GM04504 (cell line): ENCODE results near the gene SYNE2.
A peak's percentile ranks its signal among the peaks of the same experiment; 100 is the strongest.

Experiments
- DNase-seq: peaks from one replicate; pipeline ENCODE4 v3.0.0-alpha.2; 2012; ENCODE audit warnings: low read depth

The SYNE2 gene

DNA sequence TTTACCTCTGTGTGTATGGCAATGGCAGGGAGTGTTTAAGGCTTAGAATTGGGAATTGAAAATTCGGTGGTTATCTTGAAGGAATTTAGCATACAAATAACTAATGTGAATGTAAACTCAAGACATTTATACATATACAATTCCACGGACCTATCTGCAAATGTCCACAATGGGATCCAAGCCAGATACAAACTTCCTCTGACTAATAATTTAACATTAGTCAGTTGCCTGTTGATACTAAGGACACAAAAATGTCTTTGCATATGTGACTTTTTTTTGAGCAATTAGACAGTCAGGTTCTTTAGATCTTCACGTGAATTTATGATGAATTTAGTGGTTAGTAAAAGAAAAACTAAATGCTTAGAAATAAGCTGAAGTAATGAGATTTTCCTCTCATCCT lies 400.9 kb downstream of the SYNE2 start:
- peak; percentile 1 for DNase-seq

DNA sequence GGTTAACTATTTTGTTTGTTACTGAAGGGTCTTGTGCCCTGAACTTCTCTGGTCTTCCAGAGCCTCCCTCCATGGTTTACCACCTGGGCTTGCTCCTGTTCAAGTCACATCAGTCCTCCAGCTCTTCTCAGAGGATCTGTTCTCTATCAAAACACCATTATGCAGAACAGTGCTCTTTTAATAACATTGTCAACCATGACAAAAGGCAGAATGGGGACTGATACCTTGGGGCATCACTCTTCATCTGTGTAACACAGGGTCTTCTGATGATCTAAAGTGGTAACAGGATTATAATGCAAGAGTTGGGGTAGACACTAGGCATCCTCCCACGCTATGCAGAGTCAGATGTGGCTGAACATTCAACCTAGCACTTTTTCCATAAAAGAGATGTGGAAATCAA lies 403.0 kb downstream of the SYNE2 start:
- DNase-seq: no peak

DNA sequence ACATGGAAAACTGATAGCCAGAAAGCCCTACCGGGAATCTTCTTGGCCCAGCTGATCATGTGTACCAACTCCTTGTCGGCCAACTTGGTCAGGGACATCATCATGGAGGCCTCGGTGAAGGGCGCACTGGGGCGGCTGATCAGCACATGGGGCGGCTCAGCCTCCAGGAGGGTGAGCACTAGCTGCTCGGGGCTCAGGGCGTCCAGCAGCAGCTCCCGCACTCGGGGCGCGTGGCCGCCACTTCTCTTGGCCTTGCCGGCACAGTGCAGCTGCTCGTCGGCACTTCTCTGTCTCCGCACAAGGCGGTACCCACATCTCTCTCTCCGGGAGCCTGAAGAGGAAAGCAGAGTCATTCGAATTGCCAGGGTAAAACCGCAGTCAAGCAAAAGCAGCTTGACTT lies 407.6 kb downstream of the SYNE2 start:
- no peak for DNase-seq

DNA sequence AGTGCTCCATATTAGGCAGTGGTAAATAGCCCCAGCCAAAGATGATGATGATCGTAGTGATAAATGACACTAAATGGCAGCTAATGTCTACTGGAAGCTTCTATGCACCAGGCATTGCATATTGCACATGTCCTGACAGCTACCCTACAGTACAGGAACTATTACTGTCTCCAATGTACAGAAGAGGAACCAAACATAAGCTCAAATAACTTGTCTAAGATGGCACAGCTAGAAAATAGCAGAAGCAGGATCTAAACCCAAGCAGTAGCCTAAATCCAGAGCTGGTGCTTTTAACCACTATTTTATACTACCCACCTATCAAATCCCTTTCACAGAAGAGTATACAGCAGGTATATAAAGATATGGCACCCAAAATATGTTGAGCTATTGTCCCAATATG lies 412.4 kb downstream of the SYNE2 start:
- DNase-seq: no peak

DNA sequence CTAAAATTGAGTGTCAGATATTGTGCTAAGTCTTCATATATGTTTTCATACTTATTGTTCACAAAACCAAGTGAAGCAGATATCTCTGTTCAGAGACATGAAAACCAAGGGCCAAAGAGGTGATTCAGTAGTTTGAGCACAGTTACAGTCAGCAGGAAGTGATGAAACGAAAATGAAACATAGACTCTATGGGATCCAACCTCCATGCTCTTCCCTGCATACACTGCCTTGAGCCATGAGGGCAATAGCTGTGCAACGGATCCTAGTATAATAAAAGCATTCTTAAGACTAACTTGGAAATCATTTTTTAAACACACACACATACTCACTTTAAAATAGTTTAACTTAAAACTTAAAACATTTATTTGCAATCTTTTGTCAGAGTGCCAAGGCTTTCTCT lies 413.4 kb downstream of the SYNE2 start:
- no peak for DNase-seq

DNA sequence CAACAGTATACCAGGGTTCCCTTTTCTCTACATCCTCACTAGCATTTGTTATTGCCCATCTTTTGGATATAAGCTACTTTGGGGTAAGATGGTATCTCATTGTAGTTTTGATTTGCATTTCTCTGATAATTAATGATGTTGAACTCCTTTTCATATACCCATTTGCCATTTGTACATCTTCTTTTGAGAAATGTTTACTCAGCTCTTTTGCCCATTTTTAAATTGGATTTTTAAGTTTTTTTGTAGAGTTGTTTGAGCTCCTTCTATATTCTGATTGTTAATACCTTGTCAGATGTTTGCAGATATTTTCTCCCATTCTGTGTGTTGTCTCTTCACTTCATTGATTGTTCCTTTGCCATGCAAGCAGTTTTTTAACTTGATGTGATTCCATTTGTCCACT lies 419.2 kb downstream of the SYNE2 start:
- DNase-seq: no peak
